OCI-LY1 (cell line): ENCODE data around the gene NPIPB6.

ENCODE experiments used
- H2AFZ ChIP-seq: fragments of 200-600 bp; sonication (generic), shearing (Covaris generic); 2 replicates; pipeline ENCODE4 v1.6.0; 2014; ENCODE audit warnings: antibody characterized with exemption, mild to moderate bottlenecking, low read length
- H3F3A ChIP-seq: fragments of 200-600 bp; sonication (generic), shearing (Covaris generic); 2 replicates; pipeline ENCODE4 v1.6.0; 2014; ENCODE audit warnings: mild to moderate bottlenecking, antibody characterized with exemption, low read length, moderate library complexity; ENCODE audit not compliant: insufficient read depth
- H3K27ac ChIP-seq: fragments of 200-600 bp; sonication (generic); 2 replicates; pipeline ENCODE4 v1.5.1; 2014; ENCODE audit warnings: low read length, mixed run types, mild to moderate bottlenecking, low read depth; ENCODE audit not compliant: poor library complexity, severe bottlenecking
- H3K27me3 ChIP-seq: fragments of 200-600 bp; sonication (generic); 2 replicates; pipeline ENCODE4 v1.6.0; 2014; ENCODE audit warnings: antibody characterized with exemption, mild to moderate bottlenecking, low read length, moderate library complexity; ENCODE audit not compliant: insufficient read depth
- H3K36me3 ChIP-seq: fragments of 200-600 bp; sonication (generic); 2 replicates; pipeline ENCODE4 v1.6.1; 2014; ENCODE audit warnings: mild to moderate bottlenecking, antibody characterized with exemption, low read length, moderate library complexity, mixed read lengths; ENCODE audit not compliant: insufficient read depth
- H3K4me1 ChIP-seq: fragments of 200-600 bp; sonication (generic); 2 replicates; pipeline ENCODE4 v1.5.1; 2014; ENCODE audit warnings: mild to moderate bottlenecking, low read length, moderate library complexity; ENCODE audit not compliant: insufficient read depth, severe bottlenecking
- H3K4me2 ChIP-seq: fragments of 200-600 bp; sonication (generic), shearing (Covaris generic); 2 replicates; pipeline ENCODE4 v1.6.1; 2014; ENCODE audit warnings: low read length
- H3K4me3 ChIP-seq: fragments of 200-600 bp; sonication (generic); 2 replicates; pipeline ENCODE4 v1.5.1; 2014; ENCODE audit warnings: low read length, low read depth, mild to moderate bottlenecking, mixed read lengths; ENCODE audit not compliant: poor library complexity, severe bottlenecking
- H3K79me2 ChIP-seq: fragments of 200-600 bp; shearing (Covaris generic); 2 replicates; pipeline ENCODE4 v1.6.1; 2016; ENCODE audit warnings: mixed run types, low read length, mixed read lengths; ENCODE audit not compliant: insufficient read depth
- H3K9ac ChIP-seq: fragments of 200-600 bp; sonication (generic), shearing (Covaris generic); 2 replicates; pipeline ENCODE4 v1.6.1; 2014; ENCODE audit warnings: mild to moderate bottlenecking, low read length, mixed read lengths
- H3K9me2 ChIP-seq: fragments of 200-600 bp; sonication (generic), shearing (Covaris generic); 2 replicates; pipeline ENCODE4 v1.6.1; 2014; ENCODE audit warnings: low read depth, mild to moderate bottlenecking, low read length, mixed read lengths
- H3K9me3 ChIP-seq: fragments of 200-600 bp; shearing (Covaris generic); 2 replicates; pipeline ENCODE4 v1.6.1; 2014; ENCODE audit warnings: low read length, mixed read lengths
- H4K20me1 ChIP-seq: fragments of 200-600 bp; sonication (generic), shearing (Covaris generic); 2 replicates; pipeline ENCODE4 v1.6.0; 2016; ENCODE audit warnings: mild to moderate bottlenecking, low read length; ENCODE audit not compliant: insufficient read depth
- EZH2 ChIP-seq: fragments of 200-600 bp; sonication (generic), shearing (Covaris generic); IDR thresholded peaks from 2 replicates; pipeline ENCODE4 v1.8.0; 2017; ENCODE audit warnings: borderline replicate concordance, mixed run types, mild to moderate bottlenecking, antibody characterized with exemption, low read length, moderate library complexity, mixed read lengths
- TF ChIP-seq, protein P1 (sequence below): fragments of 200-600 bp; sonication (generic), shearing (Covaris generic); IDR thresholded peaks from 2 replicates; pipeline ENCODE4 v1.5.1; 2017; ENCODE audit warnings: mild to moderate bottlenecking, antibody characterized with exemption, low read length, moderate library complexity, mixed read lengths

NPIPB6 gene

DNA sequence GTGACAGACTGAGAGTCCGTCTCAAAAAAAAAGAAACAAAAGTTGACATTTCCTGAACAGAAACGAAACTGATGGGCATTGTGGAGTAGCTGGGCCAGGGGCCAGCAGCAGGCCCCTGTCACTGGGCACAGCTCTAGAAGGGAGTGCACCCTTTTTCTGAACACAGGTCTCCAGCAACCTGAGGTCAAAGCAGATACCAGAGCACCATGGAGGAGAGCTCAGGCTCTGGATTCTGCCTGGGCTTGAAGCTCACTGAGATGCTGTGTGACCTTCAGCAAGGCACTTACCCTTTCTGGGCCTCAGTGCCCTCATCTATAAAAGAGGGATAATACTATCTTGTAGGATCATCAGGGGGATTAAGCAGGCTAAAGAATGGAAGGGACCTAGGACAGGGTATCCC lies 66.0 kb downstream of the NPIPB6 start:
- H3K9me2 ChIP-seq = no peaks in the 10 kb centered on the region
- no peaks in the 10 kb centered on the region for H3K79me2 ChIP-seq
- no peaks in the 10 kb centered on the region for H3K36me3 ChIP-seq
- no peak for TF ChIP-seq EZH2
- TF ChIP-seq, protein P1, sequence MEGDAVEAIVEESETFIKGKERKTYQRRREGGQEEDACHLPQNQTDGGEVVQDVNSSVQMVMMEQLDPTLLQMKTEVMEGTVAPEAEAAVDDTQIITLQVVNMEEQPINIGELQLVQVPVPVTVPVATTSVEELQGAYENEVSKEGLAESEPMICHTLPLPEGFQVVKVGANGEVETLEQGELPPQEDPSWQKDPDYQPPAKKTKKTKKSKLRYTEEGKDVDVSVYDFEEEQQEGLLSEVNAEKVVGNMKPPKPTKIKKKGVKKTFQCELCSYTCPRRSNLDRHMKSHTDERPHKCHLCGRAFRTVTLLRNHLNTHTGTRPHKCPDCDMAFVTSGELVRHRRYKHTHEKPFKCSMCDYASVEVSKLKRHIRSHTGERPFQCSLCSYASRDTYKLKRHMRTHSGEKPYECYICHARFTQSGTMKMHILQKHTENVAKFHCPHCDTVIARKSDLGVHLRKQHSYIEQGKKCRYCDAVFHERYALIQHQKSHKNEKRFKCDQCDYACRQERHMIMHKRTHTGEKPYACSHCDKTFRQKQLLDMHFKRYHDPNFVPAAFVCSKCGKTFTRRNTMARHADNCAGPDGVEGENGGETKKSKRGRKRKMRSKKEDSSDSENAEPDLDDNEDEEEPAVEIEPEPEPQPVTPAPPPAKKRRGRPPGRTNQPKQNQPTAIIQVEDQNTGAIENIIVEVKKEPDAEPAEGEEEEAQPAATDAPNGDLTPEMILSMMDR = no peak
- H4K20me1 ChIP-seq = no peaks in the 10 kb centered on the region
- H3K4me2 ChIP-seq = no peak overlapping the region
- H3K27ac ChIP-seq = no peak overlapping the region
- peaks cover 8% of the 10 kb centered on the region for H3K27me3 ChIP-seq
- H3K4me1 ChIP-seq = peaks cover 11% of the 10 kb centered on the region
- H3F3A ChIP-seq = no peaks in the 10 kb centered on the region
- no peak overlapping the region for H2AFZ ChIP-seq
- no peak overlapping the region for H3K4me3 ChIP-seq
- no peak overlapping the region for H3K9ac ChIP-seq
- H3K9me3 ChIP-seq = no peaks in the 10 kb centered on the region

DNA sequence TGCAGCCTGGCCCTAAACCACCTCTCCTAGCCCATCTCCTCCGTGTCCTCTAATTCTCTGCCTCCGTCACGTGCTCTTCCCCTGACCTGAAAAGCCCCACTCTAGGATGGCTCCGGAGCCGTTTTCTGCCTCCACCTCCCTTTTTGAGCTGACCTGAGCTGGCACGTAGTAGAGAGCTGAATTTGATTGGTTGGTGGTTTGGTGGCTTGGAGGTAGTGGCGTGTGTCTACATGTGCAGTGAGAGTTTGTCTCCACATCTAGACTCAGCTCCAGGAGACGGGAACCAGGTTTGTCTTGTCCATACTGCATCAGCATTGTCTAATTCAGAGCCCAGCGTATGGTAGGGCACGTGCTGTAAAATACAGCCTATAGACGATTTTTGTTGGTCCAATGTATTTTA lies 68.0 kb downstream of the NPIPB6 start:
- H3K4me2 ChIP-seq = no peak overlapping the region
- H3K9me3 ChIP-seq = no peaks in the 10 kb centered on the region
- H4K20me1 ChIP-seq = no peaks in the 10 kb centered on the region
- H3K27ac ChIP-seq = no peak overlapping the region
- H3K79me2 ChIP-seq = no peaks in the 10 kb centered on the region
- H3F3A ChIP-seq = no peaks in the 10 kb centered on the region
- no peaks in the 10 kb centered on the region for H3K9me2 ChIP-seq
- H3K27me3 ChIP-seq = peaks cover 8% of the 10 kb centered on the region
- no peak overlapping the region for H3K9ac ChIP-seq
- H3K4me3 ChIP-seq = no peak overlapping the region
- H2AFZ ChIP-seq = no peak overlapping the region
- H3K4me1 ChIP-seq = peaks cover 16% of the 10 kb centered on the region
- TF ChIP-seq EZH2 = no peak
- H3K36me3 ChIP-seq = no peaks in the 10 kb centered on the region

DNA sequence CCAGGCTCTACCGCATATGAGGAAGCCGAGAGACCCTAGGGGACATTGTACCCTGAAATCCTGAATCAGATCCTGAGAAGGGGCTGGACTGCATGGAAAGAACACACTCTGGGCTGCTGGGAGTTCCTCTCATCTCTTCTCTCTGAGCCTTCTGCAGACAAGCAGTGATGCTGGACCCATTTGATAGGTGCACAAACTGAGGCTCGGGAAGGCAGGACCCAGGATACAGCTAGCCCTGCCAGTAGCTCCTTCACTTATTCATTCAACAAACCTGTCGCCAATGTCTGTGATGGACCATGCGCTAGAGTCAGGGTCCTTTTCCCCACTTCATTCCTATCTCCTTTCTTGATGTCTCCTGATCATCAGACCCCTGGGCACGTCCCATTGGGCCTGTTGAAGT lies 69.1 kb downstream of the NPIPB6 start:
- Histone ChIP-seq H3K4me1 (peaks cover 16% of the 10 kb centered on the region), H3K36me3 (no peaks in the 10 kb centered on the region), H3K4me2 (no peak overlapping the region), H3K9me3 (no peaks in the 10 kb centered on the region), H3K9me2 (no peaks in the 10 kb centered on the region), H3K27ac (no peak overlapping the region), H3K27me3 (peaks cover 5% of the 10 kb centered on the region), H2AFZ (no peak overlapping the region), H3F3A (no peaks in the 10 kb centered on the region), H4K20me1 (no peaks in the 10 kb centered on the region), H3K9ac (no peak overlapping the region), H3K79me2 (no peaks in the 10 kb centered on the region), H3K4me3 (no peak overlapping the region)
- TF ChIP-seq EZH2 = no peak
- TF ChIP-seq, protein P1 = no peak

DNA sequence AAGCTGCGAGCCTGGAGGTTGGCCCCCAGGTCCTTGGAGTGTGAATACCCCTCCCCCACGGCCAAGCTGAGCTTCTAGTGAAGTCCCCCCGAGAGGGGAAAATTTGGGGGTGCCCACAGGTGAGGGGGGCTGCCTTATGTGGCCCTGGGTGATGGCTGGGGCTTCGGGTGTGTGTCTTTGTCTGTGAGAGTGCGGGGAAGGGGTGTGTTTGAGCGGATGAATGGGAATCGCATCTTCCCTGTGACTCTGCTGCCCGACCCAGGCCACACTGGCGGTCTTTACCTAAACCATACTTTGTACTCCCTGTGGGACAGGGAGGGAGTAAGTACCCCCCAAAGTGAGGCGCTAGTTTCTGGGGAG lies 69.7 kb downstream of the NPIPB6 start:
- Histone ChIP-seq H3K9me3 (no peaks in the 10 kb centered on the region), H3K4me3 (peak overlapping the region; percentile 67), H3K9me2 (no peaks in the 10 kb centered on the region), H3K27ac (no peak overlapping the region), H3K9ac (no peak overlapping the region), H3K36me3 (no peaks in the 10 kb centered on the region), H3K79me2 (no peaks in the 10 kb centered on the region), H3K4me1 (peaks cover 16% of the 10 kb centered on the region), H2AFZ (no peak overlapping the region), H4K20me1 (no peaks in the 10 kb centered on the region), H3K4me2 (peak overlapping the region; percentile 75), H3F3A (no peaks in the 10 kb centered on the region), H3K27me3 (peaks cover 5% of the 10 kb centered on the region)
- no peak for TF ChIP-seq EZH2
- TF ChIP-seq, protein P1 = no peak
